Uterus (tissue), 4 donors: ENCODE results near the gene CSNK2B. TPM values are rescaled to one million over a fixed set of nuclear protein-coding genes. Genes with fewer than 3 reads are reported as not detected.
A peak's percentile ranks its signal among the peaks of the same experiment; 100 is the strongest.

Source experiments
- DNase-seq, 2 donors: peaks; one replicate each; pipeline ENCODE4 v3.0.0-alpha.2; 2019 to 2020
- H3K27ac ChIP-seq, 2 donors: fragments of 200-600 bp; sonication (generic); 1 replicate in 1 of 2; 2 replicates in 1 of 2; pipeline ENCODE4 v1.5.1; 2016 to 2018
- H3K27me3 ChIP-seq, 2 donors: fragments of 200-600 bp; sonication (generic); one replicate each; pipeline ENCODE4 v1.5.1; 2018 to 2019; ENCODE audit warnings: control low read depth in 1 of 2
- H3K36me3 ChIP-seq, 2 donors: fragments of 200-600 bp; sonication (generic); one replicate each; pipeline ENCODE4 v1.5.1; 2019; ENCODE audit warnings: control low read depth in 1 of 2
- H3K4me1 ChIP-seq, 2 donors: fragments of 200-600 bp; sonication (generic); one replicate each; pipeline ENCODE4 v1.5.1; 2018 to 2019; ENCODE audit warnings: control low read depth in 1 of 2
- H3K4me3 ChIP-seq, 2 donors: fragments of 200-600 bp; sonication (generic); 1 replicate in 1 of 2; 2 replicates in 1 of 2; pipeline ENCODE4 v1.5.1; 2018 to 2019; ENCODE audit warnings: mild to moderate bottlenecking in 1 of 2
- H3K9me3 ChIP-seq, 2 donors: fragments of 200-600 bp; sonication (generic); one replicate each; pipeline ENCODE4 v1.5.1; 2019; ENCODE audit warnings: control low read depth in 1 of 2
- CTCF ChIP-seq, 4 experiments: fragments of 200-600 bp in 2 of 4; fragments of 450-650 bp in 2 of 4; sonication (generic) in 2 of 4; IDR thresholded peaks; one replicate each; pipeline ENCODE4 v1.5.1; 2016 to 2019; ENCODE audit warnings: antibody characterized with exemption in 4 of 4, mild to moderate bottlenecking in 2 of 4, moderate library complexity in 1 of 4
- POLR2A ChIP-seq, 2 donors: fragments of 450-650 bp; IDR thresholded peaks; one replicate each; pipeline ENCODE4 v1.6.1; 2016; ENCODE audit warnings: antibody characterized with exemption in 2 of 2, mild to moderate bottlenecking in 1 of 2, moderate library complexity in 1 of 2
- intact Hi-C: fragments of 100-400 bp; cut with DNase I; formaldehyde crosslinking; loops from one replicate; pipeline ENCODE4 v1.15.1; 2023; ENCODE audit warnings: low total_unique reads
- total RNA-seq, 4 donors: library from RNA; depleted of rRNA in 3 of 4; stranded (reverse); fragments of >200 nt in 3 of 4; gene quantifications; one replicate each; pipeline versions ENCODE4 v1.1.0 to v1.2.4, GENCODE V29; 2014 to 2023
- donor health status: DM: yes; HTN: yes; CAD: no.

Gene CSNK2B
- total RNA-seq, 4 donors from 2014 or later = 67.5 to 157 (median 107) TPM

GRCh38 chr6:31697555-31697954, 31.7 kb downstream of the CSNK2B start:
- Histone ChIP-seq H3K9me3 (no peaks in the 10 kb centered on the region), H3K27ac (no peak overlapping the region), H3K4me1 (peaks cover 7 to 9% of the 10 kb centered on the region in 2 donors), H3K27me3 (no peaks in the 10 kb centered on the region), H3K4me3 (no peak overlapping the region), H3K36me3 (no peaks in the 10 kb centered on the region)
- intact Hi-C loops = no loop called here
- no peak for DNase-seq
- TF ChIP-seq POLR2A (IDR thresholded peaks at IDR 0.05) (no peak), CTCF (IDR thresholded peaks at IDR 0.05) (no peak)

- H3K9me3 ChIP-seq = no peaks in the 10 kb centered on the region
- H3K36me3 ChIP-seq = no peaks in the 10 kb centered on the region
- no peak for TF ChIP-seq CTCF (IDR thresholded peaks at IDR 0.05)
- no peak for DNase-seq
- H3K4me3 ChIP-seq = no peak overlapping the region
- H3K27ac ChIP-seq = peak overlapping the region in 1 of 2 donors; percentile 11
- H3K27me3 ChIP-seq = no peaks in the 10 kb centered on the region
- intact Hi-C loops = loop anchor here (5.0 kb wide), 1 partner anchor 934 kb away; no protein-coding TSS in a partner anchor
- peaks cover 7 to 9% of the 10 kb centered on the region in 2 donors for H3K4me1 ChIP-seq
Observed at GRCh38 chr6:31700740-31701401, 35.0 kb downstream of the CSNK2B start.

- Histone ChIP-seq H3K4me3 (peak overlapping the region; percentile 79 to 82), H3K27me3 (no peaks in the 10 kb centered on the region), H3K36me3 (no peaks in the 10 kb centered on the region), H3K27ac (peak overlapping the region; percentile 96 to 98), H3K9me3 (no peaks in the 10 kb centered on the region), H3K4me1 (peaks cover 7 to 9% of the 10 kb centered on the region in 2 donors)
- DNase-seq = no peak
- TF ChIP-seq POLR2A (IDR thresholded peaks at IDR 0.05) (no peak), CTCF (IDR thresholded peaks at IDR 0.05) (no peak)
- intact Hi-C loops = loop anchor here (5.0 kb wide), 1 partner anchor 935 kb away; no protein-coding TSS in a partner anchor
Observed at GRCh38 chr6:31701666-31702404, 36.0 kb downstream of the CSNK2B start.

- H3K4me3 ChIP-seq = peak overlapping the region; percentile 79 to 82
- TF ChIP-seq CTCF (IDR thresholded peaks at IDR 0.05) = no peak
- peak overlapping the region; percentile 96 to 98 for H3K27ac ChIP-seq
- no peaks in the 10 kb centered on the region for H3K27me3 ChIP-seq
- H3K4me1 ChIP-seq = peaks cover 7 to 9% of the 10 kb centered on the region in 2 donors
- DNase-seq = no peak
- H3K36me3 ChIP-seq = no peaks in the 10 kb centered on the region
- no peaks in the 10 kb centered on the region for H3K9me3 ChIP-seq
- intact Hi-C loops = loop anchor here (5.0 kb wide), 1 partner anchor 935 kb away; no protein-coding TSS in a partner anchor
Observed at GRCh38 chr6:31702405-31702818, 36.5 kb downstream of the CSNK2B start.
